ENCODE data around the gene PRICKLE1. TPM values are rescaled to one million over a fixed set of nuclear protein-coding genes. Genes with fewer than 3 reads are reported as not detected.

Gene PRICKLE1
- total and polyA plus RNA-seq, 2 of the 4 experiments (the other 2 are of a cell fraction), result 21.3 to 21.7 TPM

- H3K4me2 ChIP-seq (ENCODE audit: low read depth, low read length), result no peak overlapping the region
- H3K9me3 ChIP-seq (ENCODE audit: control insufficient read depth, insufficient read depth, low read length), result no peaks in the 10 kb centered on the region
- no peak overlapping the region for H2BK5ac ChIP-seq (ENCODE audit: low read depth, low read length, poor library complexity, severe bottlenecking)
- WGBS, 2 experiments (ENCODE audit: extremely low coverage in 2 of 2, insufficient read length in 1 of 2), result no CpG with 5 or more reads among the region's 4 CpGs
- H2BK20ac ChIP-seq (ENCODE audit: low read depth, low read length), result no peak overlapping the region
- H2BK120ac ChIP-seq (ENCODE audit: low read depth, low read length), result no peak overlapping the region
- in situ Hi-C loops (cut with MboI; ENCODE audit: low sequenced_read_pairs) (no loop called here), intact Hi-C loops (cut with micrococcal nuclease) (no loop called here), dilution Hi-C loops (cut with HindIII; ENCODE audit: low sequenced_read_pairs, unreplicated experiment) (no loop called here)
- ATAC-seq (ENCODE audit: low read depth) (no peak), DNase-seq (no peak)
- H3K18ac ChIP-seq (ENCODE audit: low read depth, low read length), result no peak overlapping the region
- H3K4me3 ChIP-seq (ENCODE audit: insufficient read depth, low read depth, low read length), result no peak overlapping the region
- peaks cover 3% of the 10 kb centered on the region; the same call in 1 of the 2 replicates for H3K27me3 ChIP-seq (ENCODE audit: control insufficient read depth, insufficient read depth, low read length)
- peak overlapping the region; percentile 32; the same call in 1 of the 2 replicates for H3K14ac ChIP-seq (replicated peaks; ENCODE audit: low read depth, low read length)
- peaks cover 3% of the 10 kb centered on the region; the same call in 1 of the 2 replicates for H3K4me1 ChIP-seq (ENCODE audit: control insufficient read depth, insufficient read depth, low read length)
- TF ChIP-seq FOS (IDR thresholded peaks at IDR 0.05; ENCODE audit: low read depth, low read length), result no peak
- TF ChIP-seq POLR2A (IDR thresholded peaks at IDR 0.05; ENCODE audit: low read depth, low read length), result no peak
- TF ChIP-seq CHD1 (IDR thresholded peaks at IDR 0.05; ENCODE audit: low read depth, low read length), result no peak
- TF ChIP-seq, protein P1, sequence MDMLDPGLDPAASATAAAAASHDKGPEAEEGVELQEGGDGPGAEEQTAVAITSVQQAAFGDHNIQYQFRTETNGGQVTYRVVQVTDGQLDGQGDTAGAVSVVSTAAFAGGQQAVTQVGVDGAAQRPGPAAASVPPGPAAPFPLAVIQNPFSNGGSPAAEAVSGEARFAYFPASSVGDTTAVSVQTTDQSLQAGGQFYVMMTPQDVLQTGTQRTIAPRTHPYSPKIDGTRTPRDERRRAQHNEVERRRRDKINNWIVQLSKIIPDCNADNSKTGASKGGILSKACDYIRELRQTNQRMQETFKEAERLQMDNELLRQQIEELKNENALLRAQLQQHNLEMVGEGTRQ (IDR thresholded peaks at IDR 0.05; ENCODE audit: low read depth, low read length), result no peak
- no peak for TF ChIP-seq NFE2L2 (IDR thresholded peaks at IDR 0.05; ENCODE audit: low read depth, low read length)
- TF ChIP-seq MXI1 (IDR thresholded peaks at IDR 0.05; ENCODE audit: borderline replicate concordance, low read depth, low read length), result no peak
- TF ChIP-seq, protein P2, sequence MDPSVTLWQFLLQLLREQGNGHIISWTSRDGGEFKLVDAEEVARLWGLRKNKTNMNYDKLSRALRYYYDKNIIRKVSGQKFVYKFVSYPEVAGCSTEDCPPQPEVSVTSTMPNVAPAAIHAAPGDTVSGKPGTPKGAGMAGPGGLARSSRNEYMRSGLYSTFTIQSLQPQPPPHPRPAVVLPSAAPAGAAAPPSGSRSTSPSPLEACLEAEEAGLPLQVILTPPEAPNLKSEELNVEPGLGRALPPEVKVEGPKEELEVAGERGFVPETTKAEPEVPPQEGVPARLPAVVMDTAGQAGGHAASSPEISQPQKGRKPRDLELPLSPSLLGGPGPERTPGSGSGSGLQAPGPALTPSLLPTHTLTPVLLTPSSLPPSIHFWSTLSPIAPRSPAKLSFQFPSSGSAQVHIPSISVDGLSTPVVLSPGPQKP (IDR thresholded peaks at IDR 0.05; ENCODE audit: borderline replicate concordance, low read depth, low read length), result no peak
- no peak for TF ChIP-seq RFX5 (IDR thresholded peaks at IDR 0.05; ENCODE audit: low read depth, low read length)
- no peak for TF ChIP-seq MAFK (IDR thresholded peaks at IDR 0.05; ENCODE audit: low read depth, low read length)
- no peak overlapping the region for H3K9ac ChIP-seq (ENCODE audit: low read depth, low read length)
- H4K8ac ChIP-seq (ENCODE audit: low read depth in 2 of 2, low read length in 2 of 2), result no peak overlapping the region
- no peak overlapping the region for H2AK9ac ChIP-seq (replicated peaks; ENCODE audit: low read depth, low read length, poor library complexity)
- H4K20me1 ChIP-seq (ENCODE audit: insufficient read depth, low read length), result no peaks in the 10 kb centered on the region
- no peak overlapping the region for H2AK5ac ChIP-seq (ENCODE audit: low read depth, low read length)
- H3K27ac ChIP-seq (ENCODE audit: insufficient read depth, low read length), result no peak overlapping the region
- CTCF ChIA-PET, result interaction anchor here (0.6 kb wide), 1 partner anchor 82 kb away, joined by 3 read pairs; no protein-coding TSS in a partner anchor
- no peak overlapping the region for H4K5ac ChIP-seq (ENCODE audit: low read depth, low read length)
- H3K23ac ChIP-seq (ENCODE audit: low read depth, low read length), result no peak overlapping the region
- no peak overlapping the region for H2BK15ac ChIP-seq (ENCODE audit: low read depth, low read length)
- H3K9me1 ChIP-seq (ENCODE audit: insufficient read depth, low read length), result no peaks in the 10 kb centered on the region
- H4K91ac ChIP-seq (ENCODE audit: insufficient read depth, low read depth, low read length), result no peak overlapping the region
- no peak overlapping the region for H3K56ac ChIP-seq (ENCODE audit: extremely low read depth, insufficient read depth, low read length)
- no peaks in the 10 kb centered on the region for H3K36me3 ChIP-seq (ENCODE audit: control insufficient read depth, insufficient read depth, low read length)
- POLR2A ChIA-PET (ENCODE audit: unreplicated experiment), result no interaction called here
- BruUV-seq (replicated peaks), result no TSS peak
- no peak overlapping the region for H3K4ac ChIP-seq (ENCODE audit: low read depth, low read length)
- no peaks in the 10 kb centered on the region for H3K79me1 ChIP-seq (ENCODE audit: low read depth in 1 of 2, low read length in 2 of 2)
- no peak overlapping the region for H2AFZ ChIP-seq (replicated peaks; ENCODE audit: low read length, poor library complexity)
These were observed 22.2 kb upstream of the PRICKLE1 start for GRCh38 chr12:42611571-42612230.
